IMR-90 (cell line): ENCODE measurements around the gene DCAF15. TPM values are rescaled to one million over a fixed set of nuclear protein-coding genes. Genes with fewer than 3 reads are reported as not detected.
"Not testable (repeated sequence)": the region's sequence is repeated elsewhere in the genome, so short reads cannot be mapped to it uniquely, and the experiment has no call there.

Experiments
- ATAC-seq: fragments of 200-7000 bp; cut with Tn5 transposase; 2 replicates; pipeline ENCODE4 v1.9.1; 2020; ENCODE audit warnings: low read depth, mild to moderate bottlenecking, moderate library complexity
- BruUV-seq: library from RNA; stranded (reverse); fragments of 400-500 nt; replicated peaks from 2 replicates; lab custom pipeline; 2021; lab: Mats Ljungman, UMichigan
- CTCF ChIA-PET: fragments of 300-600 bp; formaldehyde crosslinking; extraction: SDS; loops from one replicate; lab custom pipeline; 2021; ENCODE audit warnings: antibody characterized with exemption; lab: Yijun Ruan, JAX
- POLR2A ChIA-PET: fragments of 300-600 bp; sonication (Branson Sonifier 250); formaldehyde crosslinking; loops from one replicate; lab custom pipeline; 2022; ENCODE audit warnings: antibody characterized with exemption; ENCODE audit not compliant: unreplicated experiment; lab: Charles Lee
- DNase-seq: peaks from one replicate; pipeline ENCODE4 v3.0.0; 2013
- H2AFZ ChIP-seq: replicated peaks from 2 replicates; pipeline ENCODE3; 2013; ENCODE audit warnings: low read length, mild to moderate bottlenecking; ENCODE audit not compliant: poor library complexity
- H2AK5ac ChIP-seq: 2 replicates; pipeline ENCODE4 v1.6.1; 2013; ENCODE audit warnings: low read depth, low read length, inconsistent platforms
- H2AK9ac ChIP-seq: replicated peaks from 2 replicates; pipeline ENCODE3; 2013; ENCODE audit warnings: mild to moderate bottlenecking, low read depth, low read length, moderate library complexity; ENCODE audit not compliant: poor library complexity
- H2BK120ac ChIP-seq: 2 replicates; pipeline ENCODE4 v1.6.1; 2013; ENCODE audit warnings: low read depth, low read length, inconsistent platforms
- H2BK15ac ChIP-seq: 3 replicates; pipeline ENCODE4 v1.6.1; 2013; ENCODE audit warnings: low read depth, low read length, inconsistent platforms
- H2BK20ac ChIP-seq: 2 replicates; pipeline ENCODE4 v1.6.1; 2013; ENCODE audit warnings: low read depth, mild to moderate bottlenecking, inconsistent platforms, low read length, moderate library complexity
- H2BK5ac ChIP-seq: 2 replicates; pipeline ENCODE4 v1.6.1; 2013; ENCODE audit warnings: mild to moderate bottlenecking, low read depth, low read length, inconsistent platforms; ENCODE audit not compliant: poor library complexity, severe bottlenecking
- H3K14ac ChIP-seq: replicated peaks from 2 replicates; pipeline ENCODE4 v1.6.1; 2013; ENCODE audit warnings: low read depth, low read length, inconsistent platforms
- H3K18ac ChIP-seq: 2 replicates; pipeline ENCODE4 v1.6.1; 2013; ENCODE audit warnings: low read depth, low read length, control low read depth
- H3K23ac ChIP-seq: 2 replicates; pipeline ENCODE4 v1.6.1; 2013; ENCODE audit warnings: low read depth, low read length, inconsistent platforms
- H3K27ac ChIP-seq: 2 replicates; pipeline ENCODE4 v1.5.1; 2013; ENCODE audit warnings: mild to moderate bottlenecking, control low read depth, low read length; ENCODE audit not compliant: insufficient read depth
- H3K27me3 ChIP-seq: 2 replicates; pipeline ENCODE4 v1.6.1; 2013; ENCODE audit warnings: low read length; ENCODE audit not compliant: control insufficient read depth, insufficient read depth
- H3K36me3 ChIP-seq: 2 replicates; pipeline ENCODE4 v1.6.1; 2013; ENCODE audit warnings: low read length, mixed read lengths; ENCODE audit not compliant: control insufficient read depth, insufficient read depth
- H3K4ac ChIP-seq: 2 replicates; pipeline ENCODE4 v1.6.1; 2013; ENCODE audit warnings: low read depth, low read length, inconsistent platforms
- H3K4me1 ChIP-seq: 2 replicates; pipeline ENCODE4 v1.6.1; 2013; ENCODE audit warnings: low read length, mixed read lengths; ENCODE audit not compliant: control insufficient read depth, insufficient read depth
- H3K4me2 ChIP-seq: 2 replicates; pipeline ENCODE4 v1.6.1; 2013; ENCODE audit warnings: low read depth, mild to moderate bottlenecking, control low read depth, low read length, moderate library complexity
- H3K4me3 ChIP-seq: 2 replicates; pipeline ENCODE4 v1.5.1; 2013; ENCODE audit warnings: low read depth, mild to moderate bottlenecking, control low read depth, low read length, moderate library complexity; ENCODE audit not compliant: insufficient read depth
- H3K56ac ChIP-seq: 2 replicates; pipeline ENCODE4 v1.6.1; 2013; ENCODE audit warnings: low read length, inconsistent platforms; ENCODE audit not compliant: insufficient read depth; ENCODE audit errors: extremely low read depth
- H3K79me1 ChIP-seq, 2 experiments: 2 replicates each; pipeline ENCODE4 v1.6.1; 2013; ENCODE audit warnings: low read length in 2 of 2, inconsistent platforms in 1 of 2, low read depth in 1 of 2
- H3K9ac ChIP-seq: 2 replicates; pipeline ENCODE4 v1.6.1; 2013; ENCODE audit warnings: low read depth, low read length, control low read depth
- H3K9me1 ChIP-seq: 2 replicates; pipeline ENCODE4 v1.6.1; 2013; ENCODE audit warnings: low read length, inconsistent platforms; ENCODE audit not compliant: insufficient read depth
- H3K9me3 ChIP-seq: 2 replicates; pipeline ENCODE4 v1.6.1; 2013; ENCODE audit warnings: low read length; ENCODE audit not compliant: control insufficient read depth, insufficient read depth
- H4K20me1 ChIP-seq: 2 replicates; pipeline ENCODE4 v1.6.1; 2013; ENCODE audit warnings: low read length, inconsistent platforms; ENCODE audit not compliant: insufficient read depth
- H4K5ac ChIP-seq: 2 replicates; pipeline ENCODE4 v1.6.1; 2013; ENCODE audit warnings: mild to moderate bottlenecking, low read depth, low read length, control low read depth
- H4K8ac ChIP-seq, 2 experiments: 2 replicates each; pipeline ENCODE4 v1.6.1; 2013; ENCODE audit warnings: low read depth in 2 of 2, low read length in 2 of 2, control low read depth in 1 of 2, inconsistent platforms in 1 of 2
- H4K91ac ChIP-seq: 2 replicates; pipeline ENCODE4 v1.6.1; 2013; ENCODE audit warnings: low read depth, low read length, inconsistent platforms; ENCODE audit not compliant: insufficient read depth
- CHD1 ChIP-seq: IDR thresholded peaks from 2 replicates; pipeline ENCODE4 v1.6.1; 2012; ENCODE audit warnings: low read depth, low read length, improper control_type of control experiment
- RFX5 ChIP-seq: IDR thresholded peaks from 2 replicates; pipeline ENCODE4 v1.8.0; 2012; ENCODE audit warnings: low read depth, mild to moderate bottlenecking, low read length, moderate library complexity
- SMC3 ChIP-seq: fragments of 150-350 bp; IDR thresholded peaks from 2 replicates; pipeline ENCODE4 v1.6.1; 2016; ENCODE audit warnings: low read depth, mild to moderate bottlenecking, antibody characterized with exemption, low read length, moderate library complexity
- WGBS, 2 experiments: methylation state at CpG; one replicate each; pipeline versions ENCODE4 v1.1.5 to v1.1.7; 2013; ENCODE audit warnings: missing lambda C conversion rate in 2 of 2; ENCODE audit not compliant: insufficient read length in 1 of 2; ENCODE audit errors: extremely low coverage in 2 of 2; 5-methylcytosine and 5-hydroxymethylcytosine counted together
- dilution Hi-C: fragments of 300-500 bp; cut with HindIII; formaldehyde crosslinking; loops from one replicate; pipeline ENCODE4 v1.14.3; 2018; ENCODE audit warnings: low sequenced_read_pairs; ENCODE audit not compliant: unreplicated experiment
- in situ Hi-C: fragments of 300-500 bp; cut with MboI; formaldehyde crosslinking; loops from 3 replicates; pipeline ENCODE4 v1.14.3; 2019; ENCODE audit warnings: low sequenced_read_pairs, inconsistent platforms, mixed read lengths
- intact Hi-C: fragments of 100-400 bp; cut with micrococcal nuclease; formaldehyde crosslinking; loops from 2 replicates; pipeline ENCODE4 v1.10.0; 2022
- polyA plus RNA-seq, 3 experiments: library from polyadenylated mRNA; depleted of rRNA; stranded (reverse); fragments of >200 nt; gene quantifications; 2 replicates each; pipeline ENCODE4 v1.2.3, GENCODE V29; 2012; ENCODE audit warnings: low replicate concordance in 1 of 3
- total RNA-seq: library from RNA; depleted of rRNA; stranded (reverse); fragments of >200 nt; gene quantifications from 2 replicates; pipeline ENCODE4 v1.2.3, GENCODE V29; 2012

Gene DCAF15
- total and polyA plus RNA-seq, 2 of the 4 experiments (the other 2 are of a cell fraction), result 6.8 to 31.0 TPM

- Histone ChIP-seq H3K9me1 (no peaks in the 10 kb centered on the region; the same call in 1 of the 2 replicates), H4K91ac (no peak overlapping the region), H2BK15ac (no peak overlapping the region), H4K5ac (no peak overlapping the region), H2BK120ac (no peak overlapping the region), H2AK5ac (no peak overlapping the region), H3K4me3 (no peak overlapping the region), H4K20me1 (peaks cover 7% of the 10 kb centered on the region), H3K4me2 (no peak overlapping the region), H3K4ac (no peak overlapping the region), H3K27me3 (no peaks in the 10 kb centered on the region), H3K9ac (no peak overlapping the region), H3K9me3 (no peaks in the 10 kb centered on the region), H2AFZ (no peak overlapping the region), H3K4me1 (peaks cover 9% of the 10 kb centered on the region), H2BK20ac (no peak overlapping the region), H3K27ac (no peak overlapping the region), H3K56ac (no peak overlapping the region), H3K79me1 (no peaks in the 10 kb centered on the region), H2BK5ac (no peak overlapping the region), H3K14ac (no peak overlapping the region), H4K8ac (no peak overlapping the region), H3K36me3 (peaks cover 27% of the 10 kb centered on the region; the same call in 1 of the 2 replicates), H3K18ac (no peak overlapping the region), H3K23ac (no peak overlapping the region), H2AK9ac (no peak overlapping the region)
- in situ Hi-C loops (no loop called here), intact Hi-C loops (no loop called here), dilution Hi-C loops (no loop called here)
- ChIA-PET POLR2A (no interaction called here), CTCF (no interaction called here)
- DNase-seq, result no peak
- no TSS peak for BruUV-seq
- TF ChIP-seq RFX5, result no peak
- TF ChIP-seq CHD1, result no peak
- no peak for TF ChIP-seq SMC3
- ATAC-seq, result no peak
- WGBS, 2 experiments, result 92% methylated on average over 4 of the region's 14 CpGs; no CpG with 5 or more reads in 1 of the 2 experiments
Observed at GRCh38 chr19:13966684-13967128, 14.4 kb downstream of the DCAF15 start.

- H2AFZ ChIP-seq, H3K23ac ChIP-seq, H4K91ac ChIP-seq, BruUV-seq, H3K4me2 ChIP-seq, H2BK120ac ChIP-seq, H3K4me3 ChIP-seq, H2AK9ac ChIP-seq, H3K27ac ChIP-seq, H3K9me1 ChIP-seq, H2BK20ac ChIP-seq, in situ Hi-C loops, CTCF ChIA-PET, H4K5ac ChIP-seq, H3K9me3 ChIP-seq, DNase-seq, POLR2A ChIA-PET, ATAC-seq, H3K14ac ChIP-seq, H3K4me1 ChIP-seq, H3K4ac ChIP-seq, H3K27me3 ChIP-seq, dilution Hi-C loops, H4K20me1 ChIP-seq, intact Hi-C loops, H3K79me1 ChIP-seq, H2BK15ac ChIP-seq, H3K18ac ChIP-seq, H4K8ac ChIP-seq, H2BK5ac ChIP-seq, H3K9ac ChIP-seq, H2AK5ac ChIP-seq, H3K56ac ChIP-seq: not testable (repeated sequence)
- peaks cover 27% of the 10 kb centered on the region; the same call in 1 of the 2 replicates for H3K36me3 ChIP-seq
- WGBS, 2 experiments, result 100% methylated on average over 1 of the region's 8 CpGs; no CpG with 5 or more reads in 1 of the 2 experiments
Observed at GRCh38 chr19:13967206-13967605, 14.9 kb downstream of the DCAF15 start.
